HG02610 (cell line): ENCODE data around the gene CLSTN2.

Experiments
- ATAC-seq: cut with Tn5 transposase; IDR thresholded peaks from one replicate; pipeline ENCODE4 v1.9.1; 2021; ENCODE audit warnings: mild to moderate bottlenecking, moderate library complexity; ENCODE audit not compliant: unreplicated experiment

The CLSTN2 gene

GRCh38 chr3:140223631-140224030 lies 288.6 kb downstream of the CLSTN2 start:
- ATAC-seq: no peak

GRCh38 chr3:140224307-140224706 lies 289.3 kb downstream of the CLSTN2 start:
- no peak for ATAC-seq

GRCh38 chr3:140225996-140226395 lies 291.0 kb downstream of the CLSTN2 start:
- no peak for ATAC-seq

- no peak for ATAC-seq
Measured at GRCh38 chr3:140233702-140234101, 298.7 kb downstream of the CLSTN2 start.

DNA sequence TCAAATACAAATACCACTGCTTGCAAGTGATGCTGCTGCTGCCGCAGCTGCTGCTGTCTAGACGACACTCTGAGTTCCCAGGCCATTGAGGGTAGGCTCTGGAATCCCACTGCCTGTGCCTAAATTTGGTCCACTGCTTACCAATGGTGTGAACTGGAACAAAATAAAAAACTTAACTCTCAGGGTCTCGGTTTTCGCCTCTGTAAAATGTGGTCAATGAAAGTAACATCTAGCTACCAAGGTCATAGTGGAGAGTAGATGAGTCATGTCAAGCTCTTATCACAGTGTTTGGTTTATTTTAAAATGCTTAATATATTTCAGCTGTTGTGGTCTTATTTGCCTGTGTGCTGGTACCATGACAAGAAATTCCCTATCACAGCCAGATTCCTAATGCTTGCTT lies 299.3 kb downstream of the CLSTN2 start:
- ATAC-seq: no peak

- ATAC-seq: no peak
Measured at GRCh38 chr3:140236836-140237501, 302.0 kb downstream of the CLSTN2 start.

GRCh38 chr3:140238646-140239314 lies 303.8 kb downstream of the CLSTN2 start:
- no peak for ATAC-seq

DNA sequence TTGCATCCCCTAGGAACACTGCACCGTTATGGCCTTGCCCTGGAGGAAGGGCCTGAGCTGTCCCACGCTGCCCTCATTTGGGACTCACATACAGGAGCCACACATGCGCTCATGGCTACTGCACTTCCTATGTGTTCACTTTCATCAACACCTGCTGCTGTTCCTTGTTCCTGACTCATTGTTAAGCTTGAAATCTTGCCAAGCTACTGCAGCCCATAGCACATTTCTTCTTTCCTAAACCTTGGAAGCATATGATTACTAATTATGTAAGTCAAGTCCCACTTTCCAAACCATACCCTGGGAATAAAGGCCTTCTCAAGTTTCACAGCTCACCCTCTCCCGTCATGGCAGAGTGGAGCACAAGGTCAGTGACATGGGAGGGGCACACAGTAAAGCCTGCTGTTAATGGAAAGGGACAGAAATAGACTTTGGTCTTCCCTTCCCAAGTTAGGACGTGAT lies 307.9 kb downstream of the CLSTN2 start:
- ATAC-seq: no peak

- no peak for ATAC-seq
Measured at GRCh38 chr3:140243575-140243974, 308.6 kb downstream of the CLSTN2 start.

DNA sequence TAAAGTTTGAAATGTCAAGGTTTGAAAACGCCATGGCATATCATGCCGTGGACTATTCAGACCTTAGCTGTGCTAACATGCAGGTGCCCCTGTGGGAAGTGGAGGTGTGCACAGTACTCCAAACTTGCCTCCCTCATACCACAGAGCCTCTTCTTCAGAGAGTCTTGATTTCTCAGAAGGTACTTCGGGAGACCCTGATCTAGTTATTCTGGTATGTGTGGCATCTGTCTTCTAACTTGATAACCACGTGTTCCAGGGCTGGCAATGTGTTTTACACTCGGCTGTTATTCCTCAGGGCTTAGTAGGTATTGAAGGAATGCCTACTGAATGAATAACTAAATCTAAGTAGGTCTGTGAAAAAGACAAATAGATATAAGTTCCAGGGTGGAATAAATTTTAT lies 309.9 kb downstream of the CLSTN2 start:
- ATAC-seq: no peak

DNA sequence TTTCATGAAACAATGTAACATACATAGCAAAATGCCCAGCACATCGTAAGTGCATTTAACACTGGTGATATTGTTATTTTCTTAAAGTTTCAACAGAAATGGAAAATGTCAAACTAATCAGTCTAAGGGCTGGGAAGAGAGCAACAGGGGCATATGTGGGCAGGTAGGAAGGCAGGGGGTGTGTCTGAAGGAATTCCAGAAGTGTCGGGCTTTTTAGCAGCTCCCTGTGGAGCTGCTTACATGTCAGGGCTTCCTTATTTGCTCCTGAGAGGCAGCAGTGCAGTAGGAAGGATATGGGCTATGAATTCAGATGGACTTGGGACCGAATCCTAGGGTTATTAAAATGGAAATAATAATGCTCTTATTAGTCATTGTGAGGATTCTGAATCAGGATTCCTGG lies 311.6 kb downstream of the CLSTN2 start:
- ATAC-seq: no peak

- ATAC-seq: no peak
Measured at GRCh38 chr3:140247775-140248174, 312.8 kb downstream of the CLSTN2 start.

- ATAC-seq: no peak
Measured at GRCh38 chr3:140249188-140249587, 314.2 kb downstream of the CLSTN2 start.

- ATAC-seq: no peak
Measured at GRCh38 chr3:140250010-140250855, 315.2 kb downstream of the CLSTN2 start.

- ATAC-seq: no peak
Measured at GRCh38 chr3:140250945-140251344, 316.0 kb downstream of the CLSTN2 start.

DNA sequence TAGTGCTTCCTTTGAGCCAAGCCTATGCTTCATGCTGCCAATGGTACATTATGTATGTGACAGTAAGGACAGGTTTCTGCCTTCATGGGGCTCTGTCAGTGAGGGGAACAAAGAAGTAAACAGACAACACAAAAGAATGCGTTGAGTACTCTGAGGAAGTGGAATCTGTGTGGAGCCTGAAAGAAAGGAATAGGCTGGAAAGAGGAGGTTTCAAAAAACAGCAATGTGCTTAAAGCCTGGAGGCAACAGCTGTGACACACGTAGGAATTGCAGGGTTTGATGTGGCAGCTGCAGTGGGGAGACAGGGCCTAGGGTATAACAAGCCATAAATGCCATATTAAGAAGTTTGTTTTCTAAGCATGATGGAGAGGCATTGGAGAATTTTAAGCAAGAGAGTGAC lies 316.7 kb downstream of the CLSTN2 start:
- no peak for ATAC-seq

DNA sequence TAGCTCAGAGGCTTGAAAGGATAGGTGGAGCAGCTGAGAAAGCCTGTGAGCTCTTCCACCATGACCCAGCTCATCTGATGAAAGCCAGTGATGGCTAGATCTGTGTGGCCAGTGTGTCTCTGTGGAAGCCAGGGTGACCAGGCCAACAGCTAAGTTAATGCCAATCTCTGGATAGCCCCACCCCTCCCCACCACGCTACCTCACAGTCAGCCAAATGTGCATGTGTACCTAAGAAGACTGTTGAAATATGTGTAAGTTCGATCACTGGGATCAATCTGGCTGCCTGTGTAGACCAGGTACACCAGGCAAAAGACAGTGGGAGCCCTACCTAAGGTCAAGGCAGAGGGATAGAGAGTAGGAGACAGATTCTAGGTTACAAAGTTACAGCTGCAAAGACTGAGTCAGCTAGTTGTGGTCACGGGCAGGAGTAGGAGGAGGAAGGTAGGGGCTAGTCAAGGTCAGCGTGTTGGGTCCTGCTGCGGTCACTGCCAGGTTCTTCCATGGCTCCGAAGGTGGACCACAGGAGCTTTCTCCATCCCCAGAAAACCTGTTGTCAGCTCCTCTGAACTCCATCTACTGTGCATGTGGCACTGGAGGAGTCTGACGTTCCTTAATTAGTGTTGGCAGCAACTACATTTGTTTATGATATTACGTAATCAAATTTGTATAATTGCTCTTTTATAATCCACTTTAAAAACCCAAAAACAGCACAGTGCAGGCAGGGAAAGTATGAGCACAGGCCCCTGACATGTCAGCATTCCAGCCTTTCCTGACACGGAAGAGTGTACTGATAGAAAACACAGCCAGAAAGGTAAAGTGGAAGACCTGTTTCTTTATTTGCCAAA lies 318.0 kb downstream of the CLSTN2 start:
- ATAC-seq: no peak

DNA sequence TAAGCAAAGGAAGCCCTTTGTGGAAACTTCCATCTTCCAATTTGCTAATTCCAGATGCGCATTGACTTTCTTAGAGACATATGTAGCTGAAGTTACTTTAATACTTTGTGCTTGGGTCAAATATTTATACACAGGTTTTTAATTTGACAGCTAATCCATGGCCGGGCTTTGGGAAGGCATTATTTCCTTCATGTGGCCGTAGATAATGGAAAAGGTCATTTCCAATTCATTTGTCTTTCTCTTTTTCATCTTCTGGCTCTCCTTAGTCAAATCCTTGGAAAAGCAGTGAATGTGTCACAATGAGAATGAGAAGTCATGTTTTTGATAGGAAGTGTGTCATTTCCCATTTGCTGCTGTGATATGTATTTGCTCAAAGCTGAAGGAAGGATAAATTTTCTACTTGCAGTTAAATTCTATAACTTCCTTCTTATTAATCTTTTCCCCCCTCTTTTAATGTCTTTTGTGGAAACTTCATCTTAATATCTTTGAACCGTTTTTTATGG lies 323.3 kb downstream of the CLSTN2 start:
- no peak for ATAC-seq

DNA sequence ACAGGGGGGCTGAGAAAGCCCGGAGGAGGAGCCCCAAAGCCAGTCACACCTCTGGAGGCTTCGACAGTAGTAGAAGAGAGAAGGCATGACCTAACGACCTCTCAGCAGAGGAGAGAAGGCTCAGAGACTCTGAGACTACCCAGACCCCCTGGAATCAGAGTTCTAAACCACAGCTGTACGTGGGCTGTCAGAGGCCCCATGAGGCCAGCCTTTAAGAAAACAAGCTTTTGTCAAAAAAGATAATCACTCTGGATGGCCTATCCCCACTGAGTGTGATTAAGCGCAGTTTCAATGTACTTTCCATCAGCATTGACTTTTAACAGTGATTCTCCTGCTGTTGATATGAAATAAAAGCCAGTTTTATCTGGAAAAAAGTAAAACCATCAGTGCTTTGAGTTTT lies 330.3 kb downstream of the CLSTN2 start:
- ATAC-seq: no peak

GRCh38 chr3:140268103-140268502 lies 333.1 kb downstream of the CLSTN2 start:
- ATAC-seq: no peak

GRCh38 chr3:140268610-140269009 lies 333.6 kb downstream of the CLSTN2 start:
- no peak for ATAC-seq
